Stimulated activated CD8-positive, alpha-beta memory T cell treated with anti-CD3 and anti-CD28 coated beads, Interleukin-12 subunit alpha, Interleukin-12 subunit beta, amount 100 ng/mL, for 1 hour (primary cell): ENCODE data around the gene TTC13.
"Not testable (repeated sequence)": the region's sequence is repeated elsewhere in the genome, so short reads cannot be mapped to it uniquely, and the experiment has no call there.

ENCODE experiments used
- DNase-seq: peaks from one replicate; pipeline ENCODE4 v3.0.0-alpha.2; 2020; ENCODE audit warnings: low read depth

Gene TTC13

GRCh38 chr1:230992100-230992774, 13.6 kb upstream of the TTC13 start:
- DNase-seq, result no peak

- DNase-seq, result no peak
Observed at GRCh38 chr1:230987448-230987847, 8.8 kb upstream of the TTC13 start.

GRCh38 chr1:230986976-230987375, 8.3 kb upstream of the TTC13 start:
- no peak for DNase-seq

- DNase-seq, result no peak
Observed at GRCh38 chr1:230985711-230986110, 7.0 kb upstream of the TTC13 start.

GRCh38 chr1:230984622-230985515, 6.2 kb upstream of the TTC13 start:
- not testable (repeated sequence) for DNase-seq

GRCh38 chr1:230983811-230984210, 5.2 kb upstream of the TTC13 start:
- DNase-seq, result no peak

- no peak for DNase-seq
Observed at GRCh38 chr1:230982696-230983095, 4.0 kb upstream of the TTC13 start.

- DNase-seq, result no peak
Observed at GRCh38 chr1:230979952-230980351, 1.3 kb upstream of the TTC13 start.

- DNase-seq, result no peak
Observed at GRCh38 chr1:230979389-230979716, 692 bp upstream of the TTC13 start.

- DNase-seq, result no peak
Observed at GRCh38 chr1:230977761-230978490, 735 bp downstream of the TTC13 start.

GRCh38 chr1:230976825-230977747, 1.6 kb downstream of the TTC13 start:
- no peak for DNase-seq

- DNase-seq, result no peak
Observed at GRCh38 chr1:230976360-230976759, 2.3 kb downstream of the TTC13 start.

GRCh38 chr1:230975636-230976035, 3.0 kb downstream of the TTC13 start:
- DNase-seq, result no peak

GRCh38 chr1:230972855-230973271, 5.8 kb downstream of the TTC13 start:
- no peak for DNase-seq

- DNase-seq, result no peak
Observed at GRCh38 chr1:230971771-230972170, 6.9 kb downstream of the TTC13 start.

- DNase-seq, result no peak
Observed at GRCh38 chr1:230970432-230970831, 8.2 kb downstream of the TTC13 start.

GRCh38 chr1:230966358-230966873, 12.2 kb downstream of the TTC13 start:
- DNase-seq, result no peak

GRCh38 chr1:230965535-230965934, 13.1 kb downstream of the TTC13 start:
- no peak for DNase-seq

GRCh38 chr1:230964896-230965295, 13.8 kb downstream of the TTC13 start:
- DNase-seq, result no peak

- DNase-seq, result no peak
Observed at GRCh38 chr1:230958370-230958769, 20.3 kb downstream of the TTC13 start.

GRCh38 chr1:230957580-230957989, 21.1 kb downstream of the TTC13 start:
- no peak for DNase-seq
